Colonic mucosa (tissue), 4 donors: ENCODE measurements around the gene SUPT5H. TPM values are rescaled to one million over a fixed set of nuclear protein-coding genes. Genes with fewer than 3 reads are reported as not detected.

Source experiments
- DNase-seq: peaks from one replicate; pipeline ENCODE4 v3.0.0-alpha.2; 2020
- H3K27ac ChIP-seq: fragments of 200-600 bp; one replicate; pipeline ENCODE4 v1.8.0; 2021
- H3K27me3 ChIP-seq: fragments of 200-600 bp; one replicate; pipeline ENCODE4 v1.8.0; 2021
- H3K36me3 ChIP-seq: fragments of 200-600 bp; one replicate; pipeline ENCODE4 v1.8.0; 2021
- H3K4me1 ChIP-seq: fragments of 200-600 bp; one replicate; pipeline ENCODE4 v1.8.0; 2021; ENCODE audit warnings: mild to moderate bottlenecking
- H3K4me3 ChIP-seq: fragments of 200-600 bp; one replicate; pipeline ENCODE4 v1.8.0; 2021
- H3K9ac ChIP-seq, 2 donors: one replicate each; pipeline ENCODE4 v1.7.0; 2013; ENCODE audit warnings: control low read depth in 2 of 2, low read depth in 2 of 2, low read length in 2 of 2
- H3K9me3 ChIP-seq: fragments of 200-600 bp; one replicate; pipeline ENCODE4 v1.8.0; 2021
- CTCF ChIP-seq: fragments of 200-600 bp; IDR thresholded peaks from one replicate; pipeline ENCODE4 v1.8.0; 2022; ENCODE audit warnings: antibody characterized with exemption, mild to moderate bottlenecking
- intact Hi-C: fragments of 100-400 bp; cut with DNase I; formaldehyde crosslinking; loops from one replicate; pipeline ENCODE4 v1.14.1; 2022
- total RNA-seq, 2 donors: library from RNA; stranded (reverse); fragmentation: NEBNext Ultra II Directional in 1 of 2; extraction: Animal tissue kit (Norgen Biotek cat#: 25700) in 1 of 2; gene quantifications; one replicate each; pipeline ENCODE4 v1.2.1, GENCODE V29; 2021
- donor health status: healthy.
- donor health status: DM: no; HTN: no; CAD: no.
- donor health status: DM: no; HTN: no; CAD: no.

Gene SUPT5H
- total RNA-seq, 2 donors from 2014 or later: 76.6 to 123 TPM

- Histone ChIP-seq H3K27me3 (peaks cover 26% of the 10 kb centered on the region), H3K36me3 (no peaks in the 10 kb centered on the region), H3K4me3 (peak overlapping the region; percentile 2), H3K4me1 (no peaks in the 10 kb centered on the region), H3K9me3 (no peaks in the 10 kb centered on the region), H3K9ac (no peak overlapping the region), H3K27ac (no peak overlapping the region)
- intact Hi-C loops: no loop called here
- TF ChIP-seq CTCF: no peak
- DNase-seq: no peak
These were observed 70.3 kb downstream of the SUPT5H start for GRCh38 chr19:39515551-39516191.

DNA sequence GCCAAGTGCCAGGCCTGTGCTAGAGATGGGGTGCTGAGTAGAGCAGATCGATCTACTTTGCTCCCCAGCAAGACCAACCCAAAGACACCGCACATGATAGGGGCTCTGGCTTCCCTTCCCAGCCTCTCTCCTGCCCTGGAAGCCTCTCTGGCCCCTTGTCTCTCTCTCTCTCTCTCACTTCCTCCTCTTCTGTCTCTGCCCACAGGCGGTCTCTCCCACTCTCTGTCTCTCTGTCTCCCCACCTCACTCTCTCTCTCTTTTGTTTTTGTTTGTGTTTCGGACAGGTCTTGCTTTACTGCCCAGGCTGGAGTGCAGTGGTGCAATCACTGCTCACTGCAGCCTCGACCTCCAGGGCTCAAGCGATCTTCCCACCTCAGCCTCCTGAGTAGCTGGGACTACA is 70.9 kb downstream of the SUPT5H start:
- Histone ChIP-seq H3K9me3 (no peaks in the 10 kb centered on the region), H3K27ac (no peak overlapping the region), H3K36me3 (no peaks in the 10 kb centered on the region), H3K4me3 (no peak overlapping the region), H3K27me3 (peaks cover 26% of the 10 kb centered on the region), H3K4me1 (no peaks in the 10 kb centered on the region), H3K9ac (no peak overlapping the region)
- intact Hi-C loops: no loop called here
- no peak for DNase-seq
- no peak for TF ChIP-seq CTCF

DNA sequence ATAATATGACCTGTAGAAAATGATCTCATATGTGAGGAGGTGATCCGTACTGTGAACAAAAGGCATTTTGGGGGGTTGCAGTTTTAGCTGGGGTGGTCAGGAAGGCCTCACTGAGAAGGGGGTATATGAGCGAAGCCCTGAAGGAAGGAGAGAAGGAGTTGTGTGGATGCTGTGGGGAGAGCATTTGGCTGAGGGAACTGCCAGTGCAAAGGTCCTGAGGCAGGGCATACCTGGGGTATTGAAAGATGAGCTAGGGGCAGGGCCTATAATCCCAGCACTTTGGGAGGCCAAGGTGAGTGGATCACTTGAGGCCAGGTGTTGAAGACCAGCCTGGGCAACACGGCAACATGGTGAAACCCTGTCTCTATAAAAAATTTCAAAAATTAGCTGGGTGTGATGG is 72.0 kb downstream of the SUPT5H start:
- Histone ChIP-seq H3K9ac (no peak overlapping the region), H3K4me3 (no peak overlapping the region), H3K4me1 (no peaks in the 10 kb centered on the region), H3K9me3 (no peaks in the 10 kb centered on the region), H3K27me3 (peaks cover 26% of the 10 kb centered on the region), H3K36me3 (no peaks in the 10 kb centered on the region), H3K27ac (no peak overlapping the region)
- no peak for TF ChIP-seq CTCF
- intact Hi-C loops: no loop called here
- no peak for DNase-seq

- Histone ChIP-seq H3K27me3 (peaks cover 26% of the 10 kb centered on the region), H3K9ac (no peak overlapping the region)
These were observed 73.1 kb downstream of the SUPT5H start for GRCh38 chr19:39518458-39518857.

GRCh38 chr19:39518975-39519374 is 73.6 kb downstream of the SUPT5H start:
- Histone ChIP-seq H3K9me3 (no peaks in the 10 kb centered on the region), H3K36me3 (no peaks in the 10 kb centered on the region), H3K4me1 (no peaks in the 10 kb centered on the region), H3K27me3 (peaks cover 22% of the 10 kb centered on the region), H3K27ac (no peak overlapping the region), H3K9ac (no peak overlapping the region), H3K4me3 (no peak overlapping the region)
- intact Hi-C loops: no loop called here
- no peak for TF ChIP-seq CTCF
- no peak for DNase-seq

More at GRCh38 chr19:39518458-39518857, 73.1 kb downstream of the SUPT5H start:
- no peak for DNase-seq
- Histone ChIP-seq H3K36me3 (no peaks in the 10 kb centered on the region), H3K4me3 (no peak overlapping the region), H3K9me3 (no peaks in the 10 kb centered on the region), H3K27ac (no peak overlapping the region), H3K4me1 (no peaks in the 10 kb centered on the region)
- intact Hi-C loops: no loop called here
- TF ChIP-seq CTCF: no peak
